Measurements from ENCODE around the gene RPL26.

DNA sequence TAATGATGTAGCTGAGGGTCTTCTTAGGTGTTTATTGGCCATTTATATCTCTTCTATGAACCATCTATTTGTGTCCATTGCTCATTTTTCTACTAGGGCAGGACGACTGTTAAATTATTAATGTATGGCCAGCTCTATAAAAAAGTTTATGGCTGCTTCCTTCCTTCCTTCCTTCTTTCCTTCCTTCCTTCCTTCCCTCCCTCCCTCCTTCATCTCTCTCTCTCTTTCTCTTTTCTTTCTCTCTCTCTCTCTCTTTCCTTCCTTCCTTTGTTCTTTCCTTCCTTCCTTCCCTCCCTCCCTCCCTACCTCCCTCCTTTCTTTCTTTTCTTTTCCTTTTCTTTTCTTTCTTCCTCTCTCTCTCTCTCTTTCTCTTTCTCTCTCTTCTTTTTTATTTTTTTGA lies 35.5 kb upstream of the RPL26 start:
- TF ChIP-seq, protein P1, sequence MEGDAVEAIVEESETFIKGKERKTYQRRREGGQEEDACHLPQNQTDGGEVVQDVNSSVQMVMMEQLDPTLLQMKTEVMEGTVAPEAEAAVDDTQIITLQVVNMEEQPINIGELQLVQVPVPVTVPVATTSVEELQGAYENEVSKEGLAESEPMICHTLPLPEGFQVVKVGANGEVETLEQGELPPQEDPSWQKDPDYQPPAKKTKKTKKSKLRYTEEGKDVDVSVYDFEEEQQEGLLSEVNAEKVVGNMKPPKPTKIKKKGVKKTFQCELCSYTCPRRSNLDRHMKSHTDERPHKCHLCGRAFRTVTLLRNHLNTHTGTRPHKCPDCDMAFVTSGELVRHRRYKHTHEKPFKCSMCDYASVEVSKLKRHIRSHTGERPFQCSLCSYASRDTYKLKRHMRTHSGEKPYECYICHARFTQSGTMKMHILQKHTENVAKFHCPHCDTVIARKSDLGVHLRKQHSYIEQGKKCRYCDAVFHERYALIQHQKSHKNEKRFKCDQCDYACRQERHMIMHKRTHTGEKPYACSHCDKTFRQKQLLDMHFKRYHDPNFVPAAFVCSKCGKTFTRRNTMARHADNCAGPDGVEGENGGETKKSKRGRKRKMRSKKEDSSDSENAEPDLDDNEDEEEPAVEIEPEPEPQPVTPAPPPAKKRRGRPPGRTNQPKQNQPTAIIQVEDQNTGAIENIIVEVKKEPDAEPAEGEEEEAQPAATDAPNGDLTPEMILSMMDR (IDR thresholded peaks at IDR 0.05; ENCODE audit: extremely low read depth in 1 of 2, insufficient read depth in 1 of 2, low read depth in 1 of 2, low read length in 2 of 2): no peak
- TF ChIP-seq, protein P2, sequence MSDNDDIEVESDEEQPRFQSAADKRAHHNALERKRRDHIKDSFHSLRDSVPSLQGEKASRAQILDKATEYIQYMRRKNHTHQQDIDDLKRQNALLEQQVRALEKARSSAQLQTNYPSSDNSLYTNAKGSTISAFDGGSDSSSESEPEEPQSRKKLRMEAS (IDR thresholded peaks at IDR 0.05; ENCODE audit: insufficient read depth, insufficient read length): no peak
- no peak for TF ChIP-seq EZH2 (IDR thresholded peaks at IDR 0.05; ENCODE audit: borderline replicate concordance, low read depth, low read length, severe bottlenecking)
- no peak for TF ChIP-seq POLR2A (IDR thresholded peaks at IDR 0.05; ENCODE audit: low read depth, low read length)
- TF ChIP-seq JUN (IDR thresholded peaks at IDR 0.05; ENCODE audit: borderline replicate concordance, insufficient read depth, insufficient read length, low read depth): no peak
- no peak for TF ChIP-seq MYC (IDR thresholded peaks at IDR 0.05; ENCODE audit: low read depth, low read length)

Measured in endothelial cell of umbilical vein (primary cell).